HL-60 (cell line): Measurements from ENCODE around the gene RAET1G.

ENCODE experiments used
- DNase-seq, 2 experiments: peaks; one replicate each; pipeline ENCODE4 v3.0.0-alpha.2; 2010 to 2020; ENCODE audit warnings: low read depth in 1 of 2, low spot score in 1 of 2
- H3K27ac ChIP-seq: fragments of 250-450 bp; sonication (Bioruptor Pico); replicated peaks from 2 replicates; pipeline ENCODE4 v1.5.1; 2020; ENCODE audit warnings: mild to moderate bottlenecking, moderate library complexity
- H3K27me3 ChIP-seq: fragments of 250-450 bp; sonication (Bioruptor Pico); 2 replicates; pipeline ENCODE4 v1.5.1; 2021; ENCODE audit warnings: mild to moderate bottlenecking, moderate library complexity; ENCODE audit not compliant: insufficient read depth, poor library complexity, severe bottlenecking
- H3K4me3 ChIP-seq: replicated peaks from 2 replicates; pipeline ENCODE4 v1.5.1; 2011; ENCODE audit warnings: mild to moderate bottlenecking, control low read depth, low read length; ENCODE audit not compliant: insufficient read depth
- GABPA ChIP-seq: IDR thresholded peaks from 2 replicates; pipeline ENCODE4 v1.6.1; 2012; ENCODE audit warnings: low read depth
- POLR2AphosphoS5 ChIP-seq: IDR thresholded peaks from 2 replicates; pipeline ENCODE4 v1.6.1; 2012; ENCODE audit warnings: low read depth
- SPI1 ChIP-seq: IDR thresholded peaks from 2 replicates; pipeline ENCODE4 v1.6.1; 2012; ENCODE audit warnings: low read depth, mild to moderate bottlenecking, borderline replicate concordance
- TF ChIP-seq, protein P1 (sequence below): IDR thresholded peaks from 2 replicates; pipeline ENCODE4 v1.6.1; 2012; ENCODE audit warnings: low read depth; ENCODE audit not compliant: insufficient replicate concordance
- TF ChIP-seq, protein P2 (sequence below): IDR thresholded peaks from one replicate; pipeline ENCODE4 v1.5.1; 2011; ENCODE audit warnings: low read length, control low read depth, inconsistent platforms; ENCODE audit not compliant: insufficient read depth

Gene RAET1G

DNA sequence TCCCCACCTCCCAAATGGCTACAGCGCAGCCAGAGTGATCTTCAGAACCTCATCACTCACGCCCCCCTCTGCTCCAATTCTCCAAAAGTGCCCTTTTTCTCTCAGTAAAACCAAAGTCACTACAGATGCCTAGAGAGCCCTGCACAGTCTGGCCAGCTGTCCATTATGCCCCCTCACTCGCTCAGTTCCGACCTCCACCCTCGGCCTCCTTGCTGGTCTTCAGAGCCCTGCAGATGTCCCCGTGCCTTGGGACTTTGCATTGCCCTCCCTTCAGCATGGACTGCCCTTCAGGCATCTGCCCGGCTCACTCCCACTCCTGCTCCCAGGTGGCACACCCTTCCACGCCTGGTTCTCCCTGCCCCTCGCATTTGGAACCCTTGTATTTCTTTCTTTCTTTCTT lies 24.0 kb downstream of the RAET1G start:
- DNase-seq, result no peak
- TF ChIP-seq, protein P1, sequence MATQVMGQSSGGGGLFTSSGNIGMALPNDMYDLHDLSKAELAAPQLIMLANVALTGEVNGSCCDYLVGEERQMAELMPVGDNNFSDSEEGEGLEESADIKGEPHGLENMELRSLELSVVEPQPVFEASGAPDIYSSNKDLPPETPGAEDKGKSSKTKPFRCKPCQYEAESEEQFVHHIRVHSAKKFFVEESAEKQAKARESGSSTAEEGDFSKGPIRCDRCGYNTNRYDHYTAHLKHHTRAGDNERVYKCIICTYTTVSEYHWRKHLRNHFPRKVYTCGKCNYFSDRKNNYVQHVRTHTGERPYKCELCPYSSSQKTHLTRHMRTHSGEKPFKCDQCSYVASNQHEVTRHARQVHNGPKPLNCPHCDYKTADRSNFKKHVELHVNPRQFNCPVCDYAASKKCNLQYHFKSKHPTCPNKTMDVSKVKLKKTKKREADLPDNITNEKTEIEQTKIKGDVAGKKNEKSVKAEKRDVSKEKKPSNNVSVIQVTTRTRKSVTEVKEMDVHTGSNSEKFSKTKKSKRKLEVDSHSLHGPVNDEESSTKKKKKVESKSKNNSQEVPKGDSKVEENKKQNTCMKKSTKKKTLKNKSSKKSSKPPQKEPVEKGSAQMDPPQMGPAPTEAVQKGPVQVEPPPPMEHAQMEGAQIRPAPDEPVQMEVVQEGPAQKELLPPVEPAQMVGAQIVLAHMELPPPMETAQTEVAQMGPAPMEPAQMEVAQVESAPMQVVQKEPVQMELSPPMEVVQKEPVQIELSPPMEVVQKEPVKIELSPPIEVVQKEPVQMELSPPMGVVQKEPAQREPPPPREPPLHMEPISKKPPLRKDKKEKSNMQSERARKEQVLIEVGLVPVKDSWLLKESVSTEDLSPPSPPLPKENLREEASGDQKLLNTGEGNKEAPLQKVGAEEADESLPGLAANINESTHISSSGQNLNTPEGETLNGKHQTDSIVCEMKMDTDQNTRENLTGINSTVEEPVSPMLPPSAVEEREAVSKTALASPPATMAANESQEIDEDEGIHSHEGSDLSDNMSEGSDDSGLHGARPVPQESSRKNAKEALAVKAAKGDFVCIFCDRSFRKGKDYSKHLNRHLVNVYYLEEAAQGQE, result no peak
- TF ChIP-seq POLR2AphosphoS5 (no peak), GABPA (no peak), SPI1 (no peak)
- TF ChIP-seq, protein P2, sequence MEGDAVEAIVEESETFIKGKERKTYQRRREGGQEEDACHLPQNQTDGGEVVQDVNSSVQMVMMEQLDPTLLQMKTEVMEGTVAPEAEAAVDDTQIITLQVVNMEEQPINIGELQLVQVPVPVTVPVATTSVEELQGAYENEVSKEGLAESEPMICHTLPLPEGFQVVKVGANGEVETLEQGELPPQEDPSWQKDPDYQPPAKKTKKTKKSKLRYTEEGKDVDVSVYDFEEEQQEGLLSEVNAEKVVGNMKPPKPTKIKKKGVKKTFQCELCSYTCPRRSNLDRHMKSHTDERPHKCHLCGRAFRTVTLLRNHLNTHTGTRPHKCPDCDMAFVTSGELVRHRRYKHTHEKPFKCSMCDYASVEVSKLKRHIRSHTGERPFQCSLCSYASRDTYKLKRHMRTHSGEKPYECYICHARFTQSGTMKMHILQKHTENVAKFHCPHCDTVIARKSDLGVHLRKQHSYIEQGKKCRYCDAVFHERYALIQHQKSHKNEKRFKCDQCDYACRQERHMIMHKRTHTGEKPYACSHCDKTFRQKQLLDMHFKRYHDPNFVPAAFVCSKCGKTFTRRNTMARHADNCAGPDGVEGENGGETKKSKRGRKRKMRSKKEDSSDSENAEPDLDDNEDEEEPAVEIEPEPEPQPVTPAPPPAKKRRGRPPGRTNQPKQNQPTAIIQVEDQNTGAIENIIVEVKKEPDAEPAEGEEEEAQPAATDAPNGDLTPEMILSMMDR, result no peak
- Histone ChIP-seq H3K27me3 (peaks cover 11% of the 10 kb centered on the region), H3K4me3 (no peak overlapping the region), H3K27ac (no peak overlapping the region)

DNA sequence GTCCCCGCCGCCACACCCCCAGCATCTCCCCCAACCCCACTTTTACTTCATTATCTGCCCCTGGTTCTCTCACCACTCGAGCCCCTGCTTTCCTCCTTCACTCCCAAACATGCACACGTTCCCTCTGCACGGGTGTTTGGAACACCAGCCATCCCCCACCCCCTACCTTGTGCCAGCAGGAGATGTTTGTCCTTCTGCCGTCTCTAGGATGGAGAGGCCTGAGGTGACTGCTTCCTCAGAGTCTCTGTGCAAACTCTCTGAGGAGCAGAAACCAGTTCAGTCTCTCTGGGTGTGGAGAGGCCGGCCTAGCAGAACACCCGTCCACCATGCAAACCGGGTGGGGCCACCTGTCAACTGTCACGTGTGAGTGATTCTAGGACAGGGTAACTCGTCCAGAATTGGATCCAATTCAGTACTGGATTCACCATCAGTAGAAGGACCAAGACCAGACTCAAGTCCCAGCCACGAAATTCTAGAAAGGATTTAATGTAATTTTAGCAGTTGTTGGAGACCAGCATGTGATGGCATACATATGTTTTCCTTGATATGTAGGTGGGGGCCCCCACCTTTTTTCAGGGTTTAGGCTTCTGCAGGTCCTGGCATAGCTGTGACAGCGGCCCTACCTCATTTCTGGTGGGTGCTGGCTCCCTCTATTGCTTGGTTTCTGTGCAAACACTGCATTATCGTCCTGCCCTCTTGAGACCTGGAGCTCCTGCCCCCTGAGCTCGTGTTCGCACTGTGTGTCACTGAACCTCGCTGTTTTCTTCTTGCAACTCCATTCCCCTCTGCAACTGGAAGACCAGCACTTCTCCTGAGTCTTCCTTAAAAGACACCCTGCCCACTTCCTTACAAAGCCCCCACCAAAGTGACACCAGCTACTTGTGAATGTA lies 24.8 kb downstream of the RAET1G start, which contains the start of gene RAET1E:
RAET1E (minus strand) TSS at position 259 of the 890 bp plus-strand sequence. CDS start 7,212 bp downstream, outside the sequence.
- DNase-seq, result no peak
- TF ChIP-seq SPI1 (no peak), GABPA (no peak), POLR2AphosphoS5 (no peak)
- TF ChIP-seq, protein P1, result no peak
- TF ChIP-seq, protein P2, result no peak
- H3K27me3 ChIP-seq, result peaks cover 11% of the 10 kb centered on the region
- no peak within 1 kb of the TSS for H3K4me3 ChIP-seq
- no peak within 1 kb of the TSS for H3K27ac ChIP-seq

DNA sequence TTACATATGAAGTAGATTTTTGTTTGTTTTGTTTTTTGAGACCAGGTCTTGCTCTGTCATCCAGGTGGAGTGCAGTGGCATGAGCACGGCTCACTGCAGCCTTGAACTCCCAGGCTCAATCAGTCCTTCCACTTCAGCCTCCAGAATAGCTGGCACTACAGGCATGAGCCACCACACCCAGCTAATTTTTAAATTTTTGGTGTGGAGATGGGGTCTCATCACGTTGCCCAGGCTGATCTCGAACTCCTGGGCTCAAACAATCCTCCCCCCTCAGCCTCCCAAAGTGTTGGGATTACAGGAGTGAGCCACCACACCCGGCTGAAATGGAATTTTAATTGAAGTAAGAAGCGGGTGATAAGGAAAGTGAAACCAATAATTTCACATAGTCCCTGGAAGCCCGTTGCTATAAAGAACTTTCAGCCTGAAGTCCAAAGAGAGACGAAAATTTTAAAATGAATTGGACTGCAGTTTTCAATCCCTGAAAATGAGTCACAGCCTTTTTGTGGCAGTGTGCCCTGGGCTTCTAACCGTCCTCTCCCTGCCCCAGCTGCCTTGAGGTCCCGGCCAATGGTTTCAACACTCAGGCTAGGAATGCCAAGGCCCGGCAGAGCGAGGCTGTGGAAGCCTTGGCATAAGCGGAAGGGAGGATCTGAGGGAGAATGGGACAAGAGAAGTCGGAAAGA lies 25.8 kb downstream of the RAET1G start:
- H3K4me3 ChIP-seq, result no peak overlapping the region
- TF ChIP-seq, protein P1, result no peak
- TF ChIP-seq SPI1 (no peak), GABPA (no peak), POLR2AphosphoS5 (no peak)
- TF ChIP-seq, protein P2, result no peak
- no peak for DNase-seq
- H3K27me3 ChIP-seq, result peaks cover 3% of the 10 kb centered on the region
- H3K27ac ChIP-seq, result no peak overlapping the region
